ENCODE data around the gene SLC10A7.

GRCh38 chr4:146485968-146486367 lies 35.8 kb downstream of the SLC10A7 start:
- TF ChIP-seq ZNF263 (CRISPR knock-in tag; IDR thresholded peaks at IDR 0.05; ENCODE audit: borderline replicate concordance) (no peak), TEAD4 (IDR thresholded peaks at IDR 0.05; ENCODE audit: low read length) (no peak), TEAD4 (CRISPR knock-in tag; IDR thresholded peaks at IDR 0.05; ENCODE audit: borderline replicate concordance) (no peak), NONO (IDR thresholded peaks at IDR 0.05; ENCODE audit: low read depth in 2 of 2, low read length in 1 of 2) (no peak), CUX1 (CRISPR knock-in tag; IDR thresholded peaks at IDR 0.05) (no peak), SIN3A (IDR thresholded peaks at IDR 0.05; ENCODE audit: borderline replicate concordance in 2 of 2, control insufficient read depth in 1 of 2, low read depth in 2 of 2, low read length in 2 of 2) (no peak), PHF8 (IDR thresholded peaks at IDR 0.05; ENCODE audit: borderline replicate concordance, low read length) (no peak), SMAD1 (IDR thresholded peaks at IDR 0.05; ENCODE audit: low read depth, low read length, partially characterized antibody) (no peak)

Measured in K562 (cell line).